ENCODE data around the gene GRM2.

DNA sequence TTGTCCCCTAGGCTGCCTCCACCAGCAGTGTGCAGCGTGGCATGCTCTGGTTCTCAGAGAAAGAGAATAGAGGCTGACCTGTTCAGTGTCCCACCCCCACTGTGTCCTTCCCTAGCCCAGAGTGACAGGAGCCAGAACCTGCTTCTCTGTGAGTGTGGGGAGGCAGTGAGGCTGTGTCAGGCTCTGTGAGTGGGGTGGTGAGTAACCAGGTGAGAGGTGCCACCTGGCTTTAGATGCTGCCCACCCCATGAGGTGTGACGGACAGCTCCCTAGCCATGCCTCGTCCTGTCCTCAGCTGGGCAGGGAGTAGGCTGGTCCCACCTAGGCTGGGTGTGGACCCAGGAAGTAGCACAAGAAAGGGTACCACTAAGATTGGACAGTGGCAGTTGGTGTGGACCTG is 29.5 kb upstream of the GRM2 start:
- TF ChIP-seq CTCF (conservative IDR thresholded peaks at IDR 0.05; ENCODE audit: low read depth, low read length), result no peak
- TF ChIP-seq EZH2 (IDR thresholded peaks at IDR 0.05; ENCODE audit: borderline replicate concordance, low read depth, low read length, poor library complexity, severe bottlenecking), result no peak

Measured in A673 (cell line).